Endodermal cell (in vitro differentiated cells): Measurements from ENCODE around the gene SMIM43. TPM values are rescaled to one million over a fixed set of nuclear protein-coding genes. Genes with fewer than 3 reads are reported as not detected.

Experiments
- DNase-seq: peaks from one replicate; pipeline ENCODE4 v3.0.0-alpha.2; 2017
- H3K27ac ChIP-seq: 2 replicates; pipeline ENCODE4 v1.5.1; 2013; ENCODE audit warnings: mild to moderate bottlenecking, low read depth, low read length, moderate library complexity
- H3K27me3 ChIP-seq: 2 replicates; pipeline ENCODE4 v1.6.1; 2013; ENCODE audit warnings: mild to moderate bottlenecking, low read length, moderate library complexity; ENCODE audit not compliant: insufficient read depth, control insufficient read depth, poor library complexity, severe bottlenecking
- H3K36me3 ChIP-seq: 2 replicates; pipeline ENCODE4 v1.7.0; 2013; ENCODE audit warnings: mild to moderate bottlenecking, low read length, moderate library complexity; ENCODE audit not compliant: control insufficient read depth, insufficient read depth
- H3K4me1 ChIP-seq: one replicate; pipeline ENCODE4 v1.7.0; 2013; ENCODE audit warnings: low read length; ENCODE audit not compliant: control insufficient read depth, insufficient read depth
- H3K4me3 ChIP-seq: 2 replicates; pipeline ENCODE4 v1.5.1; 2013; ENCODE audit warnings: mild to moderate bottlenecking, low read length, moderate library complexity
- H3K9ac ChIP-seq: 2 replicates; pipeline ENCODE4 v1.6.1; 2013; ENCODE audit warnings: mild to moderate bottlenecking, low read length, moderate library complexity; ENCODE audit not compliant: poor library complexity, severe bottlenecking; ENCODE audit errors: extremely low read depth
- H3K9me3 ChIP-seq: 2 replicates; pipeline ENCODE4 v1.6.1; 2013; ENCODE audit warnings: mild to moderate bottlenecking, low read length, moderate library complexity; ENCODE audit not compliant: control insufficient read depth
- H3K27ac Mint-ChIP-seq: 2 replicates; pipeline ENCODE4 v1.8.0; 2020; ENCODE audit warnings: mixed read lengths
- H3K27me3 Mint-ChIP-seq: 2 replicates; pipeline ENCODE4 v1.8.0; 2021; ENCODE audit warnings: mild to moderate bottlenecking, mixed read lengths; ENCODE audit not compliant: insufficient read depth
- H3K36me3 Mint-ChIP-seq: 2 replicates; pipeline ENCODE4 v1.8.0; 2020; ENCODE audit warnings: low read depth, mixed read lengths
- H3K4me1 Mint-ChIP-seq: 2 replicates; pipeline ENCODE4 v1.8.0; 2020; ENCODE audit warnings: mixed read lengths
- H3K4me3 Mint-ChIP-seq: 2 replicates; pipeline ENCODE4 v1.8.0; 2020; ENCODE audit warnings: mild to moderate bottlenecking, moderate library complexity, mixed read lengths
- H3K9me3 Mint-ChIP-seq: 2 replicates; pipeline ENCODE4 v1.8.0; 2020; ENCODE audit warnings: mild to moderate bottlenecking, mixed read lengths
- CTCF ChIP-seq: fragments of 200-600 bp; sonication (generic); conservative IDR thresholded peaks from 2 replicates; pipeline ENCODE4 v1.5.0; 2021; ENCODE audit warnings: antibody characterized with exemption, mild to moderate bottlenecking
- WGBS, 2 experiments: methylation state at CpG; one replicate each; pipeline versions ENCODE4 v1.1.5 to v1.1.7; 2013; ENCODE audit warnings: missing lambda C conversion rate in 2 of 2, mixed read lengths in 1 of 2; ENCODE audit not compliant: insufficient coverage in 1 of 2, insufficient read length in 1 of 2; 5-methylcytosine and 5-hydroxymethylcytosine counted together
- total RNA-seq, 2 donors: library from RNA; stranded (reverse); fragmentation: NEBNext Ultra II Directional in 1 of 2; extraction: Animal tissue kit (Norgen Biotek cat#: 25700) in 1 of 2; gene quantifications; 2 replicates in 1 of 2; 3 replicates in 1 of 2; pipeline ENCODE4 v1.2.1, GENCODE V29; 2021

The SMIM43 gene
- total RNA-seq, 2 donors from 2014 or later: not detected

GRCh38 chr4:121796283-121796682 lies 31.3 kb upstream of the SMIM43 start:
- H3K9ac ChIP-seq: no peak overlapping the region
- DNase-seq: no peak
- TF ChIP-seq CTCF: no peak
- H3K36me3 Mint-ChIP-seq: no peaks in the 10 kb centered on the region
- no peak overlapping the region for H3K27ac ChIP-seq
- no peaks in the 10 kb centered on the region for H3K9me3 Mint-ChIP-seq
- H3K27ac Mint-ChIP-seq: no peak overlapping the region
- H3K27me3 ChIP-seq: no peaks in the 10 kb centered on the region
- H3K4me1 Mint-ChIP-seq: peaks cover 9% of the 10 kb centered on the region
- no peak overlapping the region for H3K4me3 Mint-ChIP-seq
- H3K4me1 ChIP-seq: no peaks in the 10 kb centered on the region
- no peaks in the 10 kb centered on the region for H3K9me3 ChIP-seq
- H3K27me3 Mint-ChIP-seq: peaks cover 11% of the 10 kb centered on the region
- H3K4me3 ChIP-seq: no peak overlapping the region
- H3K36me3 ChIP-seq: no peaks in the 10 kb centered on the region

- no peaks in the 10 kb centered on the region for H3K9me3 Mint-ChIP-seq
Observed at GRCh38 chr4:121794505-121795188, 29.7 kb upstream of the SMIM43 start.

GRCh38 chr4:121792966-121793365 lies 28.0 kb upstream of the SMIM43 start:
- Histone ChIP-seq H3K27me3 (no peaks in the 10 kb centered on the region), H3K9me3 (no peaks in the 10 kb centered on the region), H3K36me3 (no peaks in the 10 kb centered on the region), H3K9ac (no peak overlapping the region), H3K27ac (no peak overlapping the region), H3K4me1 (no peaks in the 10 kb centered on the region), H3K4me3 (no peak overlapping the region)
- H3K9me3 Mint-ChIP-seq: no peaks in the 10 kb centered on the region
- H3K4me3 Mint-ChIP-seq: no peak overlapping the region
- peaks cover 10% of the 10 kb centered on the region for H3K4me1 Mint-ChIP-seq
- H3K27ac Mint-ChIP-seq: no peak overlapping the region
- no peak for DNase-seq
- no peaks in the 10 kb centered on the region for H3K36me3 Mint-ChIP-seq
- no peak for TF ChIP-seq CTCF
- 96 to 100% methylated on average over 2 of the region's 2 CpGs for WGBS, 2 experiments
- H3K27me3 Mint-ChIP-seq: peaks cover 7% of the 10 kb centered on the region

More at GRCh38 chr4:121794505-121795188, 29.7 kb upstream of the SMIM43 start:
- no peak overlapping the region for H3K27ac ChIP-seq
- no peak overlapping the region for H3K27ac Mint-ChIP-seq
- no peak overlapping the region for H3K4me3 ChIP-seq
- H3K4me1 ChIP-seq: no peaks in the 10 kb centered on the region
- no peaks in the 10 kb centered on the region for H3K36me3 Mint-ChIP-seq
- H3K4me1 Mint-ChIP-seq: peaks cover 10% of the 10 kb centered on the region
- WGBS, 2 experiments: 85 to 96% methylated on average over 4 to 5 of the region's 5 CpGs
- no peaks in the 10 kb centered on the region for H3K27me3 ChIP-seq
- no peaks in the 10 kb centered on the region for H3K36me3 ChIP-seq
- no peak for TF ChIP-seq CTCF
- peaks cover 9% of the 10 kb centered on the region for H3K27me3 Mint-ChIP-seq
- H3K9me3 ChIP-seq: no peaks in the 10 kb centered on the region
- no peak overlapping the region for H3K9ac ChIP-seq
- no peak for DNase-seq
- no peak overlapping the region for H3K4me3 Mint-ChIP-seq
